ENCODE data around the gene INAVA.

GRCh38 chr1:200893411-200893901 lies 1.2 kb upstream of the INAVA start:
- TF ChIP-seq CTCF (IDR thresholded peaks at IDR 0.05) (no peak), REST (IDR thresholded peaks at IDR 0.05) (no peak), HDAC2 (IDR thresholded peaks at IDR 0.05) (no peak), ELK1 (IDR thresholded peaks at IDR 0.05; ENCODE audit: low read depth, low read length) (no peak), POLR2A (IDR thresholded peaks at IDR 0.05; ENCODE audit: low read length) (no peak), BHLHE40 (IDR thresholded peaks at IDR 0.05; ENCODE audit: low read depth, low read length) (no peak), FOXS1 (CRISPR knock-in tag; IDR thresholded peaks at IDR 0.05) (no peak), RFX5 (IDR thresholded peaks at IDR 0.05) (no peak), CBX8 (IDR thresholded peaks at IDR 0.05) (no peak), RCOR1 (IDR thresholded peaks at IDR 0.05; ENCODE audit: low read depth, low read length) (no peak), MAZ (IDR thresholded peaks at IDR 0.05; ENCODE audit: borderline replicate concordance, low read depth, low read length) (no peak), MAFK (IDR thresholded peaks at IDR 0.05; ENCODE audit: partially characterized antibody) (no peak), PBX3 (IDR thresholded peaks at IDR 0.05) (peak; percentile 29; the same call in 1 of the 2 replicates)
